CD4-positive, alpha-beta T cell (primary cell): ENCODE results near the gene CAPG. TPM values are rescaled to one million over a fixed set of nuclear protein-coding genes. Genes with fewer than 3 reads are reported as not detected.

ENCODE experiments used
- ATAC-seq: fragments of 200-7000 bp; cut with Tn5 transposase; one replicate; pipeline ENCODE4 v1.10.0; 2022; ENCODE audit warnings: mild to moderate bottlenecking; ENCODE audit not compliant: poor library complexity
- CTCF ChIA-PET: fragments of 350-600 bp; sonication (Branson Sonifier 250); formaldehyde crosslinking; loops from one replicate; lab custom pipeline; 2021; ENCODE audit warnings: antibody characterized with exemption, inconsistent platforms; lab: Charles Lee
- POLR2A ChIA-PET: fragments of 350-600 bp; sonication (Branson Sonifier 250); formaldehyde crosslinking; loops from one replicate; lab custom pipeline; 2021; ENCODE audit warnings: antibody characterized with exemption, inconsistent platforms; lab: Charles Lee
- DNase-seq, 14 experiments: peaks; one replicate each; pipeline ENCODE4 v3.0.0-alpha.2; 2013 to 2020; ENCODE audit warnings: mixed read lengths in 2 of 14
- H3K27ac ChIP-seq, 2 donors: one replicate each; pipeline versions ENCODE4 v1.5.1 to v1.7.0; 2013; ENCODE audit warnings: low read length in 2 of 2, low read depth in 1 of 2, mild to moderate bottlenecking in 1 of 2
- H3K27me3 ChIP-seq, 2 experiments: 1 replicate in 1 of 2; 2 replicates in 1 of 2; pipeline versions ENCODE4 v1.6.1 to v1.7.0; 2013; ENCODE audit warnings: low read length in 2 of 2, control low read depth in 1 of 2, mild to moderate bottlenecking in 1 of 2, moderate library complexity in 1 of 2; ENCODE audit not compliant: insufficient read depth in 2 of 2, control insufficient read depth in 1 of 2
- H3K36me3 ChIP-seq: one replicate; pipeline ENCODE4 v1.6.1; 2013; ENCODE audit warnings: low read length, control low read depth; ENCODE audit not compliant: insufficient read depth
- H3K4me1 ChIP-seq: one replicate; pipeline ENCODE4 v1.6.1; 2013; ENCODE audit warnings: low read length, control low read depth; ENCODE audit not compliant: insufficient read depth
- H3K4me3 ChIP-seq: one replicate; pipeline ENCODE4 v1.5.1; 2013; ENCODE audit warnings: mild to moderate bottlenecking, low read length, moderate library complexity
- H3K9me3 ChIP-seq, 2 experiments: 1 replicate in 1 of 2; 2 replicates in 1 of 2; pipeline versions ENCODE4 v1.6.1 to v1.7.0; 2013; ENCODE audit warnings: low read length in 2 of 2, mild to moderate bottlenecking in 2 of 2, control low read depth in 1 of 2, moderate library complexity in 1 of 2; ENCODE audit not compliant: control insufficient read depth in 1 of 2, insufficient read depth in 1 of 2
- H3K27ac Mint-ChIP-seq: one replicate; pipeline ENCODE4 v1.8.0; 2020; ENCODE audit warnings: mixed read lengths
- H3K27me3 Mint-ChIP-seq: one replicate; pipeline ENCODE4 v1.8.0; 2021; ENCODE audit warnings: mixed read lengths
- H3K36me3 Mint-ChIP-seq: one replicate; pipeline ENCODE4 v1.8.0; 2021; ENCODE audit warnings: low read depth, mixed read lengths
- H3K4me1 Mint-ChIP-seq: one replicate; pipeline ENCODE4 v1.8.0; 2021; ENCODE audit warnings: low read depth, mixed read lengths
- H3K4me3 Mint-ChIP-seq: one replicate; pipeline ENCODE4 v1.8.0; 2020; ENCODE audit warnings: mild to moderate bottlenecking, mixed read lengths
- H3K9me3 Mint-ChIP-seq: one replicate; pipeline ENCODE4 v1.8.0; 2020; ENCODE audit warnings: mixed read lengths
- intact Hi-C, 2 experiments: fragments of 100-400 bp; cut with DNase I in 1 of 2; cut with micrococcal nuclease in 1 of 2; formaldehyde crosslinking; loops; one replicate each; pipeline versions ENCODE4 v1.15.1 to v1.9.0; 2023 to 2025; cut with DNase I, micrococcal nuclease
- total RNA-seq, 174 experiments: library from RNA in 2 of 174; stranded (reverse) in 2 of 174; gene quantifications; one replicate each; pipeline ENCODE4 v1.2.3 and lab custom pipeline; 2021 to 2026
- TF ChIP-seq, protein P1 (sequence below): fragments of 200-600 bp; IDR thresholded peaks from one replicate; pipeline ENCODE4 v1.8.0; 2022; ENCODE audit warnings: antibody characterized with exemption, mild to moderate bottlenecking

CAPG gene
- total RNA-seq, 2 experiments from 2014 or later = 21.7 to 23.3 TPM

DNA sequence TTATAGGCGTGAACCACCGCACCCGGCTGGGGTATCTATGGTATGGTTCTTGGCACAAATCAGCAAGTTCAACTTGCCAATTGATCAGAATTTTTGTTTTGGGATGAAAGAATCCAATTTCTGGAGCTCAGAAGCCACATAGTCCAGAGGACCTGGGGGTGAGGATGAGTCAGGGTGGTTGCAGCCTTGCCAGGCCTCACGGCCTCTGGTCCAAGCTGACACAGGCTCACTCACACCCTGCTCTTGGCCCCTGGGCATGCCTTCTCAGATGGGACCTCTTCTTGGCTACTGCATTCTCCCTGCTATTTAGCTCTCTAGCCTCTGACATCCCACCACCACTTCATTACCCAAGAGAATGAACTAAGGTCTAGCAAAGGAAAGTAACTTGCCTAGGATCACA, 16.3 kb downstream of the CAPG start:
- intact Hi-C loops = loop anchor here in 1 of 2 experiments (10.0 kb wide), 1 partner anchor 311 kb away; no protein-coding TSS in a partner anchor
- peaks cover 52% of the 10 kb centered on the region for H3K36me3 ChIP-seq
- ATAC-seq (no peak), DNase-seq (no peak)
- H3K4me3 ChIP-seq = no peak overlapping the region
- Mint-ChIP-seq H3K27ac (no peak overlapping the region), H3K4me3 (no peak overlapping the region), H3K27me3 (no peaks in the 10 kb centered on the region), H3K36me3 (peaks cover 38% of the 10 kb centered on the region), H3K4me1 (peaks cover 14% of the 10 kb centered on the region), H3K9me3 (no peaks in the 10 kb centered on the region)
- no peaks in the 10 kb centered on the region for H3K27me3 ChIP-seq
- H3K4me1 ChIP-seq = peaks cover 15% of the 10 kb centered on the region
- TF ChIP-seq, protein P1, sequence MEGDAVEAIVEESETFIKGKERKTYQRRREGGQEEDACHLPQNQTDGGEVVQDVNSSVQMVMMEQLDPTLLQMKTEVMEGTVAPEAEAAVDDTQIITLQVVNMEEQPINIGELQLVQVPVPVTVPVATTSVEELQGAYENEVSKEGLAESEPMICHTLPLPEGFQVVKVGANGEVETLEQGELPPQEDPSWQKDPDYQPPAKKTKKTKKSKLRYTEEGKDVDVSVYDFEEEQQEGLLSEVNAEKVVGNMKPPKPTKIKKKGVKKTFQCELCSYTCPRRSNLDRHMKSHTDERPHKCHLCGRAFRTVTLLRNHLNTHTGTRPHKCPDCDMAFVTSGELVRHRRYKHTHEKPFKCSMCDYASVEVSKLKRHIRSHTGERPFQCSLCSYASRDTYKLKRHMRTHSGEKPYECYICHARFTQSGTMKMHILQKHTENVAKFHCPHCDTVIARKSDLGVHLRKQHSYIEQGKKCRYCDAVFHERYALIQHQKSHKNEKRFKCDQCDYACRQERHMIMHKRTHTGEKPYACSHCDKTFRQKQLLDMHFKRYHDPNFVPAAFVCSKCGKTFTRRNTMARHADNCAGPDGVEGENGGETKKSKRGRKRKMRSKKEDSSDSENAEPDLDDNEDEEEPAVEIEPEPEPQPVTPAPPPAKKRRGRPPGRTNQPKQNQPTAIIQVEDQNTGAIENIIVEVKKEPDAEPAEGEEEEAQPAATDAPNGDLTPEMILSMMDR = no peak
- ChIA-PET POLR2A (interaction anchor here (0.7 to 1.4 kb wide), 3 partner anchors 15 to 158 kb away, joined by 3 to 4 read pairs (median 3); partner anchors contain the start of gene RETSAT), CTCF (no interaction called here)
- H3K9me3 ChIP-seq = no peaks in the 10 kb centered on the region
- no peak overlapping the region for H3K27ac ChIP-seq

DNA sequence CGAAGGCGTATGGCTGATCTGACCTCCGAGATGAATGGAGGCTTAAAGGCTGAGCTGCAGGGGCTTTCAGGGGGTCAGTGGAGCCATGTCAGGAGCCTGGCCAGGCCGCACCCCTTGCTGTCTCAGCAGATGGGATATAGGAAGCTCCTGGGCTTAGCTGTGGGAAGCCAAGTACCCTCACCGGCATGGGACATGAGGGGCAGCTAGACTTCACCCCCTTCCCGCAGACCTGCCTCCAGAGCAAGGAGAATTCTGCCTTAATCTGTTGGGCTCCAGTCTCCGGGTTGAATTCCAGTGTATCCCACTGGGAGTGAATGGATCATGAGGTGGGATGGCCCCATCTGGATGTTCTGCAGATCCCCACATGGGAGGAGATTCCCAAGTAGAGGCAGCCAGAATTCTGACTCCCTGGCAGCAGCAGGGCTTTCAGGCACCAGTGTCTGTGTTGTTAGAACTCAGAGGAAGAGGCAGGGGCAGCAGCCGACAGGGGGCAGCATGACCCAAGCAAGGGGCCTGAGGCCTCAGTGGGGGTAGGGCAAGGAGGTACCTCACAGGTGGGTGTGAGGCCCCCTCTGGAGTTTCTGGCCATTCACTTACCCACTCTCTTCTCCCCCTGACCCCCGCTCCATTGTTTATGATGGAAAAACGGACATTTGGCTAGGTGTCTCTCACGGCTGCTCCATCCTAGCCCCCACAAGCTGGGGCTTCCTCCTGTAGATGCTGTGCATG, 19.1 kb downstream of the CAPG start:
- Mint-ChIP-seq H3K36me3 (peaks cover 51% of the 10 kb centered on the region), H3K4me3 (no peak overlapping the region), H3K27ac (peak overlapping the region; percentile 44), H3K27me3 (no peaks in the 10 kb centered on the region), H3K4me1 (peaks cover 14% of the 10 kb centered on the region), H3K9me3 (no peaks in the 10 kb centered on the region)
- Histone ChIP-seq H3K4me1 (peaks cover 15% of the 10 kb centered on the region), H3K4me3 (no peak overlapping the region), H3K27me3 (no peaks in the 10 kb centered on the region), H3K9me3 (no peaks in the 10 kb centered on the region), H3K36me3 (peaks cover 58% of the 10 kb centered on the region), H3K27ac (no peak overlapping the region)
- POLR2A ChIA-PET = interaction anchor here (1.5 to 2.2 kb wide), 5 partner anchors 18 to 161 kb away, joined by 4 to 8 read pairs (median 7); partner anchors contain the start of genes ELMOD3, RETSAT and SH2D6
- TF ChIP-seq, protein P1 = peak; percentile 77
- CTCF ChIA-PET = interaction anchor here (1.0 to 3.5 kb wide), 2 partner anchors 11 to 161 kb away, joined by 3 to 23 read pairs; no protein-coding TSS in a partner anchor
- DNase-seq (peak; percentile 66 to 85 (median 72)), ATAC-seq (peak; percentile 69)
- intact Hi-C loops = loop anchor here (1.0 to 10.0 kb wide), 4 partner anchors 29 to 316 kb away; no protein-coding TSS in a partner anchor

DNA sequence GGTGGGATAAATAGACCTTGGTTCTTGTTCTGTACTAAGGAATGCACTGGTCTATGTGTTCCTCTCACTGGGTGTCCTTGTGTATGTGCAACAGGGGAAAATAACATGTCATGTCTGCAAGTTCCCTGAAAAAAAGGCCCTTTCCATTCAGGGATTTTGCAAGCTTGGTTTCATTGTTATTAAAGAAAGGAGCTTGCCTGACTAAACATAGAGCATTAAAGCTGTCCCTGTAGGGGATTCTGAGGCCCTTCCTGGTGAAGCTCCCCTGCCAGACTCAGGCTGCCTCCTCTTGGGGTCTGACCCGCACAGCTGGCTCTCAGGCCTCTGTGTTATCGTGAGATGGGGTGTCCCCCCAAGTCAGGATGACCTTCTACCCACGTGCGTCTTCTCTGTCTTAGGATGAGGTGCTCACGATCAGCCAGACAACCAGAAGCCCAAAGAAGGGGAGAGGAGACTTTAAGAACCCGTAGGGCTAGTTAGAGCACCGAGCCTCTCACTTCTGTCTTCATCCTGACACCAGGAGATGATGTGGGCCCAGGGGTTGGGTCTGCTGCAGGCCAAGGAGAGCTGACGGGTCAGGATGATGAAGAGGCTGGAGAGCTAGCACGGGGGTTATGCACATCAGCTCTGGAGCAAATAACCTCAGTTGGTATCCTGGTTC, 21.2 kb downstream of the CAPG start:
- H3K9me3 ChIP-seq = no peaks in the 10 kb centered on the region
- H3K9me3 Mint-ChIP-seq = no peaks in the 10 kb centered on the region
- H3K27ac Mint-ChIP-seq = no peak overlapping the region
- POLR2A ChIA-PET = interaction anchor here (0.7 to 1.0 kb wide), 2 partner anchors 14 to 161 kb away, joined by 3 read pairs; no protein-coding TSS in a partner anchor
- H3K4me1 ChIP-seq = peaks cover 15% of the 10 kb centered on the region
- DNase-seq (no peak), ATAC-seq (no peak)
- CTCF ChIA-PET = interaction anchor here (0.6 to 3.5 kb wide), 2 partner anchors 19 to 163 kb away, joined by 4 to 23 read pairs; no protein-coding TSS in a partner anchor
- intact Hi-C loops = no loop called here
- peaks cover 67% of the 10 kb centered on the region for H3K36me3 Mint-ChIP-seq
- no peak overlapping the region for H3K27ac ChIP-seq
- no peaks in the 10 kb centered on the region for H3K27me3 Mint-ChIP-seq
- H3K27me3 ChIP-seq = no peaks in the 10 kb centered on the region
- peaks cover 52% of the 10 kb centered on the region for H3K36me3 ChIP-seq
- no peak overlapping the region for H3K4me3 Mint-ChIP-seq
- TF ChIP-seq, protein P1 = no peak
- peaks cover 14% of the 10 kb centered on the region for H3K4me1 Mint-ChIP-seq
- H3K4me3 ChIP-seq = no peak overlapping the region
